Measurements from ENCODE around the gene NHLRC2.
A peak's percentile ranks its signal among the peaks of the same experiment; 100 is the strongest.
"Not testable (repeated sequence)": the region's sequence is repeated elsewhere in the genome, so short reads cannot be mapped to it uniquely, and the experiment has no call there.

Gene NHLRC2, protein sequence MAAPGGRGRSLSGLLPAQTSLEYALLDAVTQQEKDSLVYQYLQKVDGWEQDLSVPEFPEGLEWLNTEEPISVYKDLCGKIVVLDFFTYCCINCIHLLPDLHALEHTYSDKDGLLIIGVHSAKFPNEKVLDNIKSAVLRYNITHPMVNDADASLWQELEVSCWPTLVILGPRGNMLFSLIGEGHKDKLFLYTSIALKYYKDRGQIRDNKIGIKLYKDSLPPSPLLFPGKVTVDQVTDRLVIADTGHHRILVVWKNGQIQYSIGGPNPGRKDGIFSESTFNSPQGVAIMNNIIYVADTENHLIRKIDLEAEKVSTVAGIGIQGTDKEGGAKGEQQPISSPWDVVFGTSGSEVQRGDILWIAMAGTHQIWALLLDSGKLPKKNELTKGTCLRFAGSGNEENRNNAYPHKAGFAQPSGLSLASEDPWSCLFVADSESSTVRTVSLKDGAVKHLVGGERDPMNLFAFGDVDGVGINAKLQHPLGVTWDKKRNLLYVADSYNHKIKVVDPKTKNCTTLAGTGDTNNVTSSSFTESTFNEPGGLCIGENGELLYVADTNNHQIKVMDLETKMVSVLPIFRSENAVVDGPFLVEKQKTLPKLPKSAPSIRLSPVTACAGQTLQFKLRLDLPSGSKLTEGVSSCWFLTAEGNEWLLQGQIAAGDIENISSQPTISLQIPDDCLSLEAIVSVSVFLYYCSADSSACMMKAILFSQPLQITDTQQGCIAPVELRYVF

DNA sequence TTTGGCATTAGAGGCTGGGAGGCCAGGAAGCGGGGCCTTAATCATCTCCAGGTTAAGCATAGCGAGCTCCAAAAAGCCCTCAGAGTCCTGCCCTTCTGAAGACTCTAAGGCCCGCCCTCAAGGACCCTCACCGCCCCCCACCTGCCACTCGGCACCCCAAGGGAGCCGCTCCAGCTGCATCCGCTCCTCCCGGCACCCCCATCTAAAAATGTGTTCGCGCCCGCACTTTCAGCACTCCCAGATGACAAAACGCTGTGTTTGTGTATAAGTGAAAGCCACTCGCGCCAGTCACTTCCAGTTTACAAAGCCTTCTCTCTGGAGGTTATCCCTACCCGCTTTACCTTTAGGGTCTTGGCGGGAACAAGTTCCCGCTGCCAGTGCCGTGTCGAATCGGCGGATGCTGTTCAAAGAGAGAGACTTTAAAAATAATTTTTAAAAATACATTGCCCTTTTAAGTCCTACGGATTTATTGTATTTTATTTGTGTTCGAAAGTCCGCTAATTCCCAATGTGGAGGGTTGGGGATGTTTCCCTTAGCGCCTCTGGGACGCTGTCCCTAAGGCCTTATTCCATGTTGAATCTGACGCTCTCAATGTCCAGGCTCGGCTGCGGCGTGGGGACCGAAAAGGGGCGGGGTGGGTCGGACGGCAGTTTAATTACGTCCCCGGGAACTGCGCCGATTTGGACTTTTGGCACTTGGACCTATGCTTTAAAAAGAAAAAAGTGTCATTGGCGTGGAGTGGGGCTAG lies at the start of gene NHLRC2, which contains the start of gene DCLRE1A:
NHLRC2 (plus strand) TSS at position 649 of the 748 bp plus-strand sequence. CDS start 212 bp downstream, outside the sequence.
DCLRE1A (minus strand) TSS at position 70 of the 748 bp plus-strand sequence. CDS start 900 bp downstream, outside the sequence.
- peak in 57 of 58 donors; percentile 9 to 89 (median 69) for DNase-seq

DNA sequence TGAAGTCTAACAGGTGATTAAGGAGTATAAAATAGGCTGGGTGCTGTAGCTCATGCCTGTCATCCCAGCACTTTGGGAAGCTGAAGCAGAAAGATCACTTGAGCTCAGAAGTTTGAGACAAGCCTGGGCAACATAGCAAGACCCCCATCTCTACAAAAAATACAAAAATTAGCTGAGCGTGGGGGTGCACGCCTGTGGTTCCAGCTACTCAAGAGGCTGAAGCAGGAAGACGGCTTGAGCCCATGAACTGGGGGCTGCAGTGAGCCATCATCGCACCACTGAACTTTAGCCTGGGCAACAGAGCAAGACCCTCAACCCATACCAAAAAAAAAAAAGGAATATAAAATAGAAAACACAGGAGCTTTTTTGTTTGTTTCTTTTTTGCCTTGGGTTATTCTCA lies 48.0 kb upstream of the NHLRC2 start:
- no peak for DNase-seq

DNA sequence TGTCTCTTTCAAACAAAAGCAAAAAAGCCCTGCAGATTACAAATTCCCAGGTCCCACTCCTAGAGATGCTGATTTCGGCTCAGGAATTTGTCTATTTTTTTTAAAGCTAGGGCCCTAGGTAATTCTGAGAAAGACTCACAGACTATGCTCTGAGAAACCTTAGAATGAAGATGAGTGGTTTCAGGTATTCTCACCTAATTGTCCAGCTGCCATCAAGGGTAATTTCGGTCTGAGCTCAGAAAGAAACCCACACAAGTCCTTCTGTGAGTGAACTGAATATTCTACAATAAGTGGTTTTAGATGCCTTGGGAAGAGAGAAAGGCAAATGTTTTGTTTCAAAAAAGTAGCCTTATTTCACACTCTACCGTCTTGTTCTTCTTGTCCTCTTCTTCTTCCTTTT lies 46.3 kb upstream of the NHLRC2 start:
- DNase-seq: no peak

DNA sequence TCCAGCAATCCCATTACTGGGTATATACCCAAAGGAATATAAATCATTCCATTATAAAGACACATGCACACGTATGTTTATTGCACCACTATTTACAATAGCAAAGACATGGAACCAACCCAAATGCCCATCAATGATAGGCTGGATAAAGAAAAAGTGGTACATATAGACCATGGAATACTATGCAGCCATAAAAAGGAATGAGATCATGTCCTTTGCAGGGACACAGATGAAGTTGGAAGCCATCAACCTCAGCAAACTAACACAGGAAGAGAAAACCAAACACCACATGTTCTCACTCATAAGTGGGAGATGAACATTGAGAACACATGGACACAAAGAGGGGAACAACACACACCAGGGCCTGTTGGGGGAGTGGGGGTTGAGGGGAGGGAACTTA lies 39.8 kb upstream of the NHLRC2 start:
- DNase-seq: not testable (repeated sequence)

DNA sequence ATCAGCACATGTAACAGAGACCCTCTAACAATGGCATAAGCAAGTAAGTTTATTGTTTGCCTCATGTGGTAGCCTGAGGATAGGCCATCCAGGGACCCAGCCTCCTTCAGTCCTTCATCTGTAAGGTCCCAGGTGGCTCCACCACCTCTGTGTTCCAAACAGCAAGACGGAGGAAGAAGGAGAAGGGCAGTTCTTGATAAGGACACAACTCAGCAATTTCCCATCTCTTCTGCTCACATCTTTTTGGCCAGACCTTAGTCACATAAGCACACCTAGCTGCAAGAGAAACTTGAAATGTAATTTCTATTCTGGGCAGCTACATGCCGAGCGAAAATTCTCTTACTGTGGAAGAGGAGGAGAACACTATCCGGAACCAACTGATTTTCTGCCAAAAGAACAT lies 34.5 kb upstream of the NHLRC2 start:
- DNase-seq: no peak

GRCh38 chr10:113820507-113820906 lies 34.0 kb upstream of the NHLRC2 start:
- no peak for DNase-seq

- DNase-seq: not testable (repeated sequence)
These were observed 33.2 kb upstream of the NHLRC2 start for GRCh38 chr10:113821306-113821705.

DNA sequence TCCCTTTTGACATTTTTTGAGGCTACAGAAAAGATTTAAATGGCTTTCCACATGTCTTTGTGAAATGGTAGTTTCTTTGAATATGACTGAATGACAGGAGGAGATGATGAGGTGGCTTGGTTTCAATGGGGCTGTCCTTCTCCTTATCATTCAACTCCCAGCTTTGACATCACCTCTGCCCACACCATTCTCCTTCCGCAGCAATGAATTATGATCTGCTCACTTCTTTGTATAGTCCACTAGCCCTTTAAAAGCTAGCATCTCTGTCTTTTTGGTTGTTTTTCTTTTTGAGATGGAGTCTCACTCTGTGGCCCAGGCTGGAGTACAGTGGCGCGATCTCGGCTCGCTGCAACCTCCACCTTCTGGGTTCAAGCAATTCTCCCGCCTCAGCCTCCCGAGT lies 32.3 kb upstream of the NHLRC2 start:
- no peak for DNase-seq

GRCh38 chr10:113823389-113823788 lies 31.1 kb upstream of the NHLRC2 start:
- no peak for DNase-seq

DNA sequence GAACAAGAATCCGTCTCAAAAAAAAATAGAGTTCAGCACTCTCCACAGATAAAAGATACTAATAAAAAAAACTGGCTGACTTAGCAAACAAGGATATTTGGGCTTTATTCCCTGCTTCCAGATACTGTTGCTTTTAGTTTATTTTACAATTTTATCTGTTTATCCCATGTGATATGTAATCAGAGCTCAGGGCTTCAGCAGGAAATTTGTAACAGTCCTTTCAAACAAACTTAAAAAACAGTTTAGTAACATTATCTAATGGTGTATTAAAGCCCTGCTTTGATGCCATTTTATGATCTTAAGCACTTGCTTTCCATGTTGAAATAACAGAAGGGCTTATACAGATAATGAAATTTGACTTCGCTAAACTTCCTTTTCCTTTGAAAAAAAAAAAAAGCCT lies 28.7 kb upstream of the NHLRC2 start:
- no peak for DNase-seq

- DNase-seq: not testable (repeated sequence)
These were observed 25.9 kb upstream of the NHLRC2 start for GRCh38 chr10:113828567-113828966.

- no peak for DNase-seq
These were observed 12.3 kb upstream of the NHLRC2 start for GRCh38 chr10:113842171-113842570.

GRCh38 chr10:113843972-113844485 lies 10.4 kb upstream of the NHLRC2 start:
- DNase-seq: no peak

DNA sequence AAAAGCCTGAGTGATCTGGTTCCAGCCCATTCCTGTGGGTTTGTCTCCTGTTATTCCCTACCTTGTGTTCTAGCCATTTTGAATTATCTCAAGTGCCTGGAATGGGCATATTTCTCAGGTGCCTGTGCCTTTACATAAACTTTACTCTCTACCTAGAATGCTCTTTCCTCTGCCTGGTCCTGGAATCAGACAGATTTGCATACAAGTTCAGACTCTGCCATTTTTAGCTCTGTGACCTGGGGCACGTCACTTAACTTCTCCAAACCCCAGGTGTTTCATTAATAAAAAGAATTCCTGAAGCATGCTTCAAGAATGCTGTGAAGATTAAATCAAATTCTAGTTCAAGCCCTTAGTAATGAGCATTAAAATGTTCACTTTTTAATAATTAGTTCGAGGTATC lies 8.4 kb upstream of the NHLRC2 start:
- DNase-seq: no peak

DNA sequence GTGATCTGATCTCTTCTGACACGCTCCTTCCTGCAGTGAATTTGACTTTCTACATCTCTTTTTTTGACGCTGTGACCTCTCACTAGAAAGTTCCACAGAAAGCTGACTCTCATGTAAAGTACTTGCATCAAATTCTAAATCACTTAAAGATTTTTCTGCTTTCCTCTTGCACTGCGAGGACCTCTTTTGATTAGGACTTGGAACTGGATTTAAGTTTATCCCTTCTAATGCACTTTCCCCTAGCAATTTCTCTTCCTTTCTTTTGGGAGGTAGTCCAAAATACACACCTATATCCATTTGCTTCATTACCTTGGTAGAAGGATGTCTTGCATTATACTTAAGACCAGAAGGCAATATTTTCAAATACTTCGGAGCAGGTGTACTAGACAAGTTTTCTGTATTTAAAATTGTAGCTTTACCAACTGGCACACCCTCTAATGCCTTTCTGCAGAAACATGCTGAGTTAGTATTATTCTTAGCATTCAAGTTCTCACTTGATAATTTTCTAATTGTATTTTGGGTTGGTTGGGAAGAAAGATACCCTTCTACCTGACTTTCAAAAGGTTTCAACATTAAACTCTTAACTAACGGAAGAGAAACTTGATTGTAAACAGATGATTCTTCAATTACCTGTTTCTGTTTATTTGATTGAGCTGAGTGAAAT lies 5.2 kb upstream of the NHLRC2 start:
- DNase-seq: no peak

DNA sequence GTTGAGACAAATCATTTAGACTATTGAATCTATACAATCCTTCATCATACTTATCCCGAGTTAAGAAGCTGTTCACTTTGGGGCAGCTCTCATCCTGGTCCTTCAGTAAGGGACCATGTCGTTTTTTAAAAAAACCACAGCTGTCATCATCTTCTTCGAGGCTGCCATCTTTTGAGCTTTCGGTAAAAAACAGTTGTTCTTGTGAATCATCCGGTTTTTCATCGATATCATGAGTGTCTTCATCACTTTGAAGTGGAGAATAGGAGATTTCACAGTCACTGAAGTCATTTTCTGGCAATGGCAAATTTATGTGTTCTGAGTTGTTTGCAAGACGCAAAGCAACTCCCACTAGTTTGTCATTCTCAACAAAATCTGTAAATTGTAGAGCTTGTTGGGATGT lies 4.5 kb upstream of the NHLRC2 start:
- no peak for DNase-seq

GRCh38 chr10:113853578-113854012 lies 866 bp upstream of the NHLRC2 start:
- DNase-seq: peak in 1 of 58 donors; percentile 51

- peak in 39 of 58 donors; percentile 12 to 78 (median 51) for DNase-seq
These were observed 514 bp downstream of the NHLRC2 start for GRCh38 chr10:113854761-113855588.

DNA sequence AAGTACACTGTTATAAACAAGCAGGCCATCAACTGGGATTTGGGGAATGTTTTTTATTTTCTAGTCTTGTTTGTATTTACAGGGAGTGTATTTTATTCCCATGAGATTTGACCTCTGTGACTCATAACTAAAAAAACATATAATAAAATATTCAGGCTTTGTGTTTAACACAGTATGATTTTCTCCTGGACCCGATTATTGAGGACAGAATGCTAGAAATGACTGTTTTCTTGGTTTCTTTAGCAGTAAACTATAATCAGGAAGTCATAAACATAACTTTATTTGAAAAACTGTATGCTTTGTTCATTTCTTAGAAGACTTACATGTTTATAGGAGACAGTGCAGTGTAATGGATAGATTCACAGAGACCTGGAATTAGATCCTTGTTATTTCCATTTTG lies 2.1 kb downstream of the NHLRC2 start:
- no peak for DNase-seq

- no peak for DNase-seq
These were observed 2.7 kb downstream of the NHLRC2 start for GRCh38 chr10:113857210-113857609.
